ENCODE measurements around the gene GRIA3. TPM values are rescaled to one million over a fixed set of nuclear protein-coding genes. Genes with fewer than 3 reads are reported as not detected.

GRIA3 gene
- polyA plus RNA-seq, 1 of the 3 experiments (the other 2 are of a cell fraction), result 0.15 TPM

- no peaks in the 10 kb centered on the region for H3K9me2 ChIP-seq
- no peaks in the 10 kb centered on the region for H3K4me1 ChIP-seq (ENCODE audit: control insufficient read depth in 1 of 2, insufficient read depth in 2 of 2, low read depth in 1 of 2, low read length in 1 of 2)
- H3K79me2 ChIP-seq (ENCODE audit: insufficient read depth), result no peaks in the 10 kb centered on the region
- TF ChIP-seq FOXM1 (IDR thresholded peaks at IDR 0.05; ENCODE audit: low read depth), result no peak
- TF ChIP-seq USF2 (IDR thresholded peaks at IDR 0.05; ENCODE audit: borderline replicate concordance, low read depth, low read length), result no peak
- TF ChIP-seq TAF1 (IDR thresholded peaks at IDR 0.05; ENCODE audit: borderline replicate concordance, low read depth, low read length), result no peak
- no peak for TF ChIP-seq PBX3 (IDR thresholded peaks at IDR 0.05)
- TF ChIP-seq, protein P1, sequence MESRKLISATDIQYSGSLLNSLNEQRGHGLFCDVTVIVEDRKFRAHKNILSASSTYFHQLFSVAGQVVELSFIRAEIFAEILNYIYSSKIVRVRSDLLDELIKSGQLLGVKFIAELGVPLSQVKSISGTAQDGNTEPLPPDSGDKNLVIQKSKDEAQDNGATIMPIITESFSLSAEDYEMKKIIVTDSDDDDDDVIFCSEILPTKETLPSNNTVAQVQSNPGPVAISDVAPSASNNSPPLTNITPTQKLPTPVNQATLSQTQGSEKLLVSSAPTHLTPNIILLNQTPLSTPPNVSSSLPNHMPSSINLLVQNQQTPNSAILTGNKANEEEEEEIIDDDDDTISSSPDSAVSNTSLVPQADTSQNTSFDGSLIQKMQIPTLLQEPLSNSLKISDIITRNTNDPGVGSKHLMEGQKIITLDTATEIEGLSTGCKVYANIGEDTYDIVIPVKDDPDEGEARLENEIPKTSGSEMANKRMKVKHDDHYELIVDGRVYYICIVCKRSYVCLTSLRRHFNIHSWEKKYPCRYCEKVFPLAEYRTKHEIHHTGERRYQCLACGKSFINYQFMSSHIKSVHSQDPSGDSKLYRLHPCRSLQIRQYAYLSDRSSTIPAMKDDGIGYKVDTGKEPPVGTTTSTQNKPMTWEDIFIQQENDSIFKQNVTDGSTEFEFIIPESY (IDR thresholded peaks at IDR 0.05; ENCODE audit: borderline replicate concordance, low read depth), result no peak
- TF ChIP-seq SIN3A (IDR thresholded peaks at IDR 0.05; ENCODE audit: borderline replicate concordance, low read depth, low read length), result no peak
- H3K9ac ChIP-seq, result no peak overlapping the region
- CTCF ChIA-PET, result no interaction called here
- H3K27me3 ChIP-seq (ENCODE audit: insufficient read depth), result no peaks in the 10 kb centered on the region
- H3K4me3 ChIP-seq (ENCODE audit: low read depth in 2 of 2, low read length in 1 of 2), result no peak overlapping the region
- H3K36me3 ChIP-seq (replicated peaks in 1 of 2; ENCODE audit: control insufficient read depth in 1 of 2, insufficient read depth in 2 of 2, low read length in 1 of 2), result no peaks in the 10 kb centered on the region
- H3K27ac ChIP-seq (ENCODE audit: low read depth in 2 of 2, low read length in 1 of 2), result no peak overlapping the region
- no peaks in the 10 kb centered on the region for H3K9me3 ChIP-seq
- no peak overlapping the region for H3K4me2 ChIP-seq
- POLR2A ChIA-PET, result no interaction called here
- no peaks in the 10 kb centered on the region for H4K20me1 ChIP-seq (ENCODE audit: insufficient read depth)
- H2AFZ ChIP-seq (ENCODE audit: low read depth), result no peak overlapping the region
- H3F3A ChIP-seq (replicated peaks; ENCODE audit: insufficient read depth), result no peaks in the 10 kb centered on the region
- DNase-seq, result no peak
Observed at GRCh38 chrX:123313486-123313885, 129.4 kb downstream of the GRIA3 start.

DNA sequence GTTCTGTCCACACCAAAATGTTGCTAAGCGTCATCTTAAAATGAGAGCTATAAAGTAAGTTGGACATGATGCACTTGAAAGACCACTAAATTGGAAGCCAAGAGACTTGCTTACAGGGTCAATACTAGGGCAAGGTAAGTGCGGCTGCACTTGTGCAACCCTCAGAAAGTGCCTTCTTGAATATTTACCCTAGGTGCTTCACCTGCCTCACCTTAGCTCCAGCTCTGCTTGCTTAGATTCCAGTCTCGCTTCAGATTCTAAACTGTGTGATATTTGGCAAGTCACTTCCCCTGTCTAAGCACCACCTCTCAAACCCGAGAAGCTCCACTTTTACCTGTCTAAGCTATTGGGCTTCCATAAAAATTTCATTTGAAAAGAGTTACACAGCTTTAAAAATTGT is 136.5 kb downstream of the GRIA3 start:
- Histone ChIP-seq H3K4me2 (no peak overlapping the region), H3K4me1 (ENCODE audit: control insufficient read depth in 1 of 2, insufficient read depth in 2 of 2, low read depth in 1 of 2, low read length in 1 of 2) (no peaks in the 10 kb centered on the region), H3K27ac (ENCODE audit: low read depth in 2 of 2, low read length in 1 of 2) (no peak overlapping the region), H4K20me1 (ENCODE audit: insufficient read depth) (no peaks in the 10 kb centered on the region), H3K36me3 (replicated peaks in 1 of 2; ENCODE audit: control insufficient read depth in 1 of 2, insufficient read depth in 2 of 2, low read length in 1 of 2) (no peaks in the 10 kb centered on the region), H3K79me2 (ENCODE audit: insufficient read depth) (no peaks in the 10 kb centered on the region), H3K27me3 (ENCODE audit: insufficient read depth) (no peaks in the 10 kb centered on the region), H3K9me3 (no peaks in the 10 kb centered on the region), H3K9me2 (no peaks in the 10 kb centered on the region), H3K9ac (no peak overlapping the region), H3K4me3 (ENCODE audit: low read depth in 2 of 2, low read length in 1 of 2) (no peak overlapping the region), H2AFZ (ENCODE audit: low read depth) (no peak overlapping the region), H3F3A (replicated peaks; ENCODE audit: insufficient read depth) (no peaks in the 10 kb centered on the region)
- 34% methylated on average over 4 of the region's 4 CpGs for WGBS (ENCODE audit: low lambda C conversion rate)
- TF ChIP-seq, protein P2, sequence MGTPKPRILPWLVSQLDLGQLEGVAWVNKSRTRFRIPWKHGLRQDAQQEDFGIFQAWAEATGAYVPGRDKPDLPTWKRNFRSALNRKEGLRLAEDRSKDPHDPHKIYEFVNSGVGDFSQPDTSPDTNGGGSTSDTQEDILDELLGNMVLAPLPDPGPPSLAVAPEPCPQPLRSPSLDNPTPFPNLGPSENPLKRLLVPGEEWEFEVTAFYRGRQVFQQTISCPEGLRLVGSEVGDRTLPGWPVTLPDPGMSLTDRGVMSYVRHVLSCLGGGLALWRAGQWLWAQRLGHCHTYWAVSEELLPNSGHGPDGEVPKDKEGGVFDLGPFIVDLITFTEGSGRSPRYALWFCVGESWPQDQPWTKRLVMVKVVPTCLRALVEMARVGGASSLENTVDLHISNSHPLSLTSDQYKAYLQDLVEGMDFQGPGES (IDR thresholded peaks at IDR 0.05; ENCODE audit: low read depth, low read length), result no peak
- no peak for TF ChIP-seq POLR2AphosphoS5 (IDR thresholded peaks at IDR 0.05; ENCODE audit: low read depth, low read length)
- TF ChIP-seq, protein P3, sequence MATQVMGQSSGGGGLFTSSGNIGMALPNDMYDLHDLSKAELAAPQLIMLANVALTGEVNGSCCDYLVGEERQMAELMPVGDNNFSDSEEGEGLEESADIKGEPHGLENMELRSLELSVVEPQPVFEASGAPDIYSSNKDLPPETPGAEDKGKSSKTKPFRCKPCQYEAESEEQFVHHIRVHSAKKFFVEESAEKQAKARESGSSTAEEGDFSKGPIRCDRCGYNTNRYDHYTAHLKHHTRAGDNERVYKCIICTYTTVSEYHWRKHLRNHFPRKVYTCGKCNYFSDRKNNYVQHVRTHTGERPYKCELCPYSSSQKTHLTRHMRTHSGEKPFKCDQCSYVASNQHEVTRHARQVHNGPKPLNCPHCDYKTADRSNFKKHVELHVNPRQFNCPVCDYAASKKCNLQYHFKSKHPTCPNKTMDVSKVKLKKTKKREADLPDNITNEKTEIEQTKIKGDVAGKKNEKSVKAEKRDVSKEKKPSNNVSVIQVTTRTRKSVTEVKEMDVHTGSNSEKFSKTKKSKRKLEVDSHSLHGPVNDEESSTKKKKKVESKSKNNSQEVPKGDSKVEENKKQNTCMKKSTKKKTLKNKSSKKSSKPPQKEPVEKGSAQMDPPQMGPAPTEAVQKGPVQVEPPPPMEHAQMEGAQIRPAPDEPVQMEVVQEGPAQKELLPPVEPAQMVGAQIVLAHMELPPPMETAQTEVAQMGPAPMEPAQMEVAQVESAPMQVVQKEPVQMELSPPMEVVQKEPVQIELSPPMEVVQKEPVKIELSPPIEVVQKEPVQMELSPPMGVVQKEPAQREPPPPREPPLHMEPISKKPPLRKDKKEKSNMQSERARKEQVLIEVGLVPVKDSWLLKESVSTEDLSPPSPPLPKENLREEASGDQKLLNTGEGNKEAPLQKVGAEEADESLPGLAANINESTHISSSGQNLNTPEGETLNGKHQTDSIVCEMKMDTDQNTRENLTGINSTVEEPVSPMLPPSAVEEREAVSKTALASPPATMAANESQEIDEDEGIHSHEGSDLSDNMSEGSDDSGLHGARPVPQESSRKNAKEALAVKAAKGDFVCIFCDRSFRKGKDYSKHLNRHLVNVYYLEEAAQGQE (IDR thresholded peaks at IDR 0.05; ENCODE audit: low read depth, low read length), result no peak
- no peak for TF ChIP-seq RFX5 (IDR thresholded peaks at IDR 0.05; ENCODE audit: low read length)
- POLR2A ChIA-PET, result no interaction called here
- DNase-seq, result no peak
- CTCF ChIA-PET, result no interaction called here
